Pancreas (tissue), 10 donors: ENCODE results near the gene PRDX6. TPM values are rescaled to one million over a fixed set of nuclear protein-coding genes. Genes with fewer than 3 reads are reported as not detected.

Experiments
- ATAC-seq, 4 donors: fragments of 200-7000 bp; cut with Tn5 transposase; one replicate each; pipeline versions ENCODE4 v1.8.0 to v1.9.1; 2020; ENCODE audit warnings: mild to moderate bottlenecking in 4 of 4, moderate library complexity in 4 of 4
- DNase-seq, 6 donors: peaks; one replicate each; pipeline ENCODE4 v3.0.0-alpha.2; 2020
- FAIRE-seq: peaks from 2 replicates; lab custom pipeline; 2012; peaks lifted over from hg19 to GRCh38; lab: Jason Lieb, UNC
- H3K27ac ChIP-seq, 4 donors: fragments of 200-600 bp; sonication (generic); 1 replicate in 3 of 4; 2 replicates in 1 of 4; pipeline versions ENCODE4 v1.5.0 to v1.8.0; 2020
- H3K27me3 ChIP-seq, 4 donors: fragments of 200-600 bp; one replicate each; pipeline ENCODE4 v1.8.0; 2021
- H3K36me3 ChIP-seq, 3 donors: fragments of 200-600 bp; sonication (generic) in 1 of 3; one replicate each; pipeline versions ENCODE4 v1.5.0 to v1.8.0; 2020 to 2021
- H3K4me1 ChIP-seq, 3 donors: fragments of 200-600 bp; one replicate each; pipeline ENCODE4 v1.8.0; 2021
- H3K4me3 ChIP-seq, 4 donors: fragments of 200-600 bp; sonication (generic) in 2 of 4; one replicate each; pipeline versions ENCODE4 v1.5.0 to v1.8.0; 2020 to 2021
- H3K9me3 ChIP-seq, 4 donors: fragments of 200-600 bp; one replicate each; pipeline ENCODE4 v1.8.0; 2021
- CTCF ChIP-seq, 4 donors: fragments of 200-600 bp; sonication (generic) in 3 of 4; IDR thresholded peaks; one replicate each; pipeline versions ENCODE4 v1.5.0 to v1.8.0; 2021; ENCODE audit warnings: antibody characterized with exemption in 4 of 4
- WGBS, 2 donors: extraction: QIAGEN DNeasy Blood & Tissue Kit; methylation state at CpG; one replicate each; pipeline ENCODE4 v1.1.7; 2013; 5-methylcytosine and 5-hydroxymethylcytosine counted together
- intact Hi-C, 3 donors: fragments of 100-400 bp; cut with DNase I; formaldehyde crosslinking; loops; one replicate each; pipeline versions ENCODE4 v1.11.1 to v1.14.2; 2022
- polyA plus RNA-seq, 2 donors: library from polyadenylated mRNA; stranded (reverse); fragments of 200-250 nt; gene quantifications; one replicate each; pipeline ENCODE4 v1.2.3, GENCODE V29; 2013
- total RNA-seq, 6 donors: library from RNA; stranded (reverse); fragmentation: NEBNext Ultra II Directional in 4 of 6; extraction: Animal tissue kit (Norgen Biotek cat#: 25700) in 4 of 6; gene quantifications; one replicate each; pipeline versions ENCODE4 v1.2.1 to v1.2.4, GENCODE V29; 2021 to 2023
- donor health status: healthy with polysubstance abuse.
- donor health status: DM: no; HTN: no; CAD: no; lungs with moderate emphysema.
- donor health status: DM: no; HTN: no; CAD: no.
- donor health status: control.
- donor health status: control.
- donor health status: Bipolar disorder and iron deficiency.
- donor health status: DM: yes; HTN: yes; CAD: no.
- donor health status: DM: no; HTN: no; CAD: no.
- donor health status: DM: no; HTN: no; CAD: no.
- donor health status: DM: yes; HTN: yes; CAD: no.

Gene PRDX6
- total and polyA plus RNA-seq, 8 donors: 89.8 to 129 (median 106) TPM

GRCh38 chr1:173495609-173496267, 18.6 kb downstream of the PRDX6 start:
- H3K36me3 ChIP-seq: no peaks in the 10 kb centered on the region
- H3K27ac ChIP-seq: no peak overlapping the region
- no peak for TF ChIP-seq CTCF (IDR thresholded peaks at IDR 0.05)
- H3K4me1 ChIP-seq: no peaks in the 10 kb centered on the region
- no peaks in the 10 kb centered on the region for H3K27me3 ChIP-seq
- no peak for ATAC-seq
- no peak for FAIRE-seq
- H3K4me3 ChIP-seq: no peak overlapping the region
- H3K9me3 ChIP-seq: no peaks in the 10 kb centered on the region
- intact Hi-C loops: no loop called here
- WGBS, 2 donors: 54 to 81% methylated on average over 8 of the region's 8 CpGs
- no peak for DNase-seq

- Histone ChIP-seq H3K4me1 (no peaks in the 10 kb centered on the region), H3K27me3 (no peaks in the 10 kb centered on the region), H3K4me3 (no peak overlapping the region), H3K36me3 (no peaks in the 10 kb centered on the region), H3K9me3 (no peaks in the 10 kb centered on the region), H3K27ac (no peak overlapping the region)
- WGBS, 2 donors: 92 to 96% methylated on average over 2 of the region's 2 CpGs
- FAIRE-seq (no peak), ATAC-seq (no peak), DNase-seq (no peak)
- TF ChIP-seq CTCF (IDR thresholded peaks at IDR 0.05): no peak
- intact Hi-C loops: no loop called here
Measured at GRCh38 chr1:173496757-173497320, 19.7 kb downstream of the PRDX6 start.

- Histone ChIP-seq H3K4me3 (no peak overlapping the region), H3K27me3 (no peaks in the 10 kb centered on the region), H3K9me3 (no peaks in the 10 kb centered on the region), H3K36me3 (no peaks in the 10 kb centered on the region), H3K27ac (no peak overlapping the region), H3K4me1 (no peaks in the 10 kb centered on the region)
- WGBS, 2 donors: 54 to 57% methylated on average over 4 of the region's 4 CpGs
- DNase-seq: no peak
- no peak for TF ChIP-seq CTCF (IDR thresholded peaks at IDR 0.05)
- intact Hi-C loops: no loop called here
- no peak for FAIRE-seq
- ATAC-seq: no peak
Measured at GRCh38 chr1:173499729-173500128, 22.6 kb downstream of the PRDX6 start.

- no peaks in the 10 kb centered on the region for H3K9me3 ChIP-seq
- H3K4me3 ChIP-seq: no peak overlapping the region
- H3K36me3 ChIP-seq: no peaks in the 10 kb centered on the region
- DNase-seq (no peak), ATAC-seq (peak in 1 of 4 donors; percentile 8), FAIRE-seq (no peak)
- no peak for TF ChIP-seq CTCF (IDR thresholded peaks at IDR 0.05)
- intact Hi-C loops: no loop called here
- H3K4me1 ChIP-seq: no peaks in the 10 kb centered on the region
- WGBS, 2 donors: 33 to 55% methylated on average over 1 of the region's 1 CpG
- no peak overlapping the region for H3K27ac ChIP-seq
- H3K27me3 ChIP-seq: no peaks in the 10 kb centered on the region
Measured at GRCh38 chr1:173502104-173502503, 25.0 kb downstream of the PRDX6 start.

- 39 to 65% methylated on average over 4 of the region's 4 CpGs for WGBS, 2 donors
- ATAC-seq (no peak), DNase-seq (no peak), FAIRE-seq (no peak)
- H3K4me3 ChIP-seq: no peak overlapping the region
- no peaks in the 10 kb centered on the region for H3K27me3 ChIP-seq
- H3K36me3 ChIP-seq: no peaks in the 10 kb centered on the region
- H3K27ac ChIP-seq: no peak overlapping the region
- no peak for TF ChIP-seq CTCF (IDR thresholded peaks at IDR 0.05)
- H3K4me1 ChIP-seq: no peaks in the 10 kb centered on the region
- intact Hi-C loops: no loop called here
- H3K9me3 ChIP-seq: no peaks in the 10 kb centered on the region
Measured at GRCh38 chr1:173503391-173503790, 26.3 kb downstream of the PRDX6 start.
